HG02610 (cell line): ENCODE results near the gene PPP2R5C.
A peak's percentile ranks its signal among the peaks of the same experiment; 100 is the strongest.

ENCODE experiments used
- ATAC-seq: cut with Tn5 transposase; IDR thresholded peaks from one replicate; pipeline ENCODE4 v1.9.1; 2021; ENCODE audit warnings: mild to moderate bottlenecking, moderate library complexity; ENCODE audit not compliant: unreplicated experiment

Gene PPP2R5C

GRCh38 chr14:101859538-101859902, 98.0 kb downstream of the PPP2R5C start:
- ATAC-seq = no peak

GRCh38 chr14:101859958-101860357, 98.4 kb downstream of the PPP2R5C start:
- ATAC-seq = no peak

DNA sequence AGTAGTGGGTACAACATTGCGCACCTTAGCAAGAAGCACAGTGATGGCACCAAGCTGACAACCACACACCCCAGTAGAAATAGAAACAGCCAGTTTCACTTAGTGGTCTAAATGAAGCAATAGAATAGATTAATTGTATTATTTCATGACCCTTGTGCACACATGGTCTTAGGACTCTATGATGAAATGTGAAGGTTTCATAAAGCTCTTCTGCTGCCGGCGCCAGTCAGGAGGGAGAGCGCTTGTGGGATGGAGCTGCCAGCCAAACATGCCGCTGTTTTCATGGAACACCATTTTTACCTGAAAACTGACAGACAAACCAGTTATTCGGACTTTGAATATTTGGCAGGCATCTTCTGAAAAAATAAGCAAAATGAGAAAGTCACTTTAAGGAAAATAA, 100.0 kb downstream of the PPP2R5C start:
- no peak for ATAC-seq

DNA sequence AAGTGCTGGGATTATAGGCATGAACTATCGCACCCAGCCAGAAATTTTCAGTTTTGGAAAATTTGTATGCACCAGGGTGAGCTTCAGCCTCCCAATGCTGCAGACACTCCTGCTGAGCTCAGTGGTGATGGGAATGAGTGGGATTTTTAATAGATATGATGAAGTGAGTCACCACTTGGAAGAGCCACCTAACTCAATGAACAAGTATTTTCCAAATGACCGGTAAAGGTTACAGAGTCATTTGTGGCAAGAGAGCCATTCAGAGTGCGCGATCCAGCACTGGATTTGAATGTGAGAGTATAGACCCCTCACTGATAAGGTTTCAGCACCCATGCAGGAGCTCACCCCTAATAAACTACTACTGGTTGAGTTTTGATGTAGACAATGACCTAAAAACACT, 100.7 kb downstream of the PPP2R5C start:
- no peak for ATAC-seq

DNA sequence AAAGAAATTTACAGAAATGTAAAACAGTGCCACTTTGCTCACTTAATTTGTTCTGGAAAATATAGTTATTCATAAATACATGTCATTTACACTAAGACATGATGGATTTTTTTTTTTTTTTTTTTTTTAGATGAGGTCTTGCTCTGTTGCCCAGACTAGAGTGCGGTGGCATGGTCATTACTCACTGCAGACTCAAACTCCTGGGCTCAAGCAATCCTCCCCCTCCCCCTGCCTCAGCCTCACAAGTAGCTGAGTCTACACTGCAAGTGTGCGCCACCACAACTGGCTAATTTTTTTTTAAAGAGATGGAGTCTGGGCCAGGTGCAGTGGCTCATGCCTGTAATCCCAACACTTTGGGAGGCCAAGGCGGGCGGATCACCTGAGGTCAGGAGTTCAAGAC, 101.2 kb downstream of the PPP2R5C start:
- no peak for ATAC-seq

- no peak for ATAC-seq
These were observed 103.8 kb downstream of the PPP2R5C start for GRCh38 chr14:101865288-101865687.

GRCh38 chr14:101867854-101868253, 106.3 kb downstream of the PPP2R5C start:
- no peak for ATAC-seq

DNA sequence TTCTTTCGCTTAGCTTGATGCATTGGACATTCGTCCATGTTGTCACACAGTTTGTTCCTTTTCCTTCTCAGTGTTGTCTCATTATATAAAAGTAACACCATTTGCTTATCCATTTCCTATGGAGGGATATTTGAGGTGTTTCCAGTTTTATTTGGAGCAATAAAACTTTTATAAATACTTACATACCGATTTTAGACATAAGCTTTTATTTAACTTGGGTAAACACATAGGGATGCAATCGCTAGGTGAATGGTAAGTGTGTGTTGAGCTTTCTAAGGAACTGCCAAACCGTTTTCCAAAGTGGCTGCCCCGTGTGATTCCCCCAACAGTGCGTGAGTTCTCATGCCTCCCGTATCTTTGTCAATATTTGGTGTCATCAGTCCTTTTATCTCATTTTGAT, 107.7 kb downstream of the PPP2R5C start:
- ATAC-seq = no peak

GRCh38 chr14:101870273-101870939, 108.9 kb downstream of the PPP2R5C start:
- no peak for ATAC-seq

DNA sequence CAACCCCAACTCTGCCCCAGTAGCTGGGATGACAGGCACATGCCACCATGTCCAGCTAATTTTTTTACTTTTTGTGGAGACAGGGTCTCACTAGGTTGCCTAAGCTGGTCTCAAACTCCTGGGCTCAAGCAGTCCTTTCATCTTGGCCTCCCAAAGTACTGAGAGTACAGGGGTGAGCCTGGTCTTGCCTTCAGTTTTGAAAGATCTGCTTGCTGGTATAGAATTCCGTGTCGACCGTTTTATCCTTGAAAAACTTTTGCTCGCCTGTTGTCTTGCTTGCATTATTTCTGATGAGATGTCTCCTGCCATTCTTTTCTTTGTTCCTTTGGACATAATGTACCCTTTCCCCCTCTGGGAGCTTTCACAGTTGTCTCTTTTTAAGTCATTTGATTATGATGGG, 110.8 kb downstream of the PPP2R5C start:
- ATAC-seq = no peak

GRCh38 chr14:101873076-101873825, 111.7 kb downstream of the PPP2R5C start:
- ATAC-seq = no peak

DNA sequence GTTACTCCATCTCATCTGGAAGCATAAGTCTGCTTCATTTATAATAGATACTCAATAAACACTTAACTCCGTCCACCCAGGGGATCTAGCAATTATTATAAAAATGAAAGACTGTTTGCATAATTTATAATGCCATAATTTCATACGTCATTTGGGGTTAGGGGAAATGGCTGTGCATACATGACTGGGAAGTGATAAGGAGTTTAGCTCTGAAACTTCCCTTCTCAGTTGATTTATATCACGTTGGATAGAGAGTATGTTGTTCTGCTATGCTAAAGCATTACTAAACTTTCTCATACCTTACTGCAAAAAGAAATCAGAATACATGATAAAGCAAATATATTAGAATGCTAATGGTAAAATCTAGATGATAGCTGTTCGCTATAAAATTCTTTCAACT, 112.5 kb downstream of the PPP2R5C start:
- ATAC-seq = no peak

DNA sequence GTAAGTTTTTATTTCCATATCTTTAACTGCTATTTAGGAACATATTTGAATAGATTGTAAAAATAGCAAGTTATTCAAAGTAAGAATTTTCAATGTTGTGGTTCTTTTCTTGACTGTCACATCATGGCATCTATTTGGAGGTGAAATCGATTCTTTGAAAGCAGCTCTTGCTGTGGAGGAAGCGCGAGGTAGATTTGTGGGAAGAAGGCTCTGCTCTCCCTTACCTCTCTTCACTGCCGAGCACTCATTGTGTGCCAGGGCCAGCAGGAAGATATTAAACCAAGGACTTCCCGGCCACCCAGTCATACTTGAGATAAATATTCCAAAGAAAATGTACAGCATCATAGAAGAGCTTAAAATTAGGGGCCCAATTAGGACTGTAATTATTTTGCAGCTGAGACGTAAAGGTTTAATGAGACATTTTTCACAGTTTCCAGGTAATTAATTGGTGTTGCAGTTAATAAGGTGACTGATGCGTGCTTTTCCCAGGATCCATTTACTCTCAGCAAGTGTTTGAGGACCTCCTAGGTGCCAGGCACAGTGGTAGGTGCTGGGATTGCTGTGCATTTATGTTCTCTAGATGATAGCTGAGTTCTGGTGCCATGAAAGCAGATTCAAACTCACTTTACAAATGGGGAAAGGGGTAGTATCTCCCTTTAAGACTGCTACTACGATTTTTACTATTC, 113.7 kb downstream of the PPP2R5C start:
- no peak for ATAC-seq

- no peak for ATAC-seq
These were observed 114.4 kb downstream of the PPP2R5C start for GRCh38 chr14:101875727-101876554.

DNA sequence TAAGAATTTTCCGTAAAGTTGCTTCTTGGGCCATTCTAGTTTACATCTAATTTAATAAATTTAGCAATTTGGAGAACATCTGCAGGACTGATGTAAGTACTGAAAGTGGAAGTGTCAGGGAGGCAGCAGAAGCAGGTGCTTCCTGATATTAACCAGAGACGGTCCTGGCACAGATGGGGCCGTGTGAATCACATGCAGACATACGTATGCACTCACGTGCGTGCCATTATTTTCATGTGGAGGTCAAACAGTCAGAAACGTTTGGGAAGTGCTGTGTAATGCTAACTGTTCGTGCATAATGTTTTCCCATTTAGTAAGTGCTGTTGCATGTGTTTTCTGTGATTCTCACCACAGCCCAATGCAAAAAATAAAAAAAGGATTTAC, 115.0 kb downstream of the PPP2R5C start:
- ATAC-seq = peak; percentile 87

- no peak for ATAC-seq
These were observed 116.3 kb downstream of the PPP2R5C start for GRCh38 chr14:101877766-101878165.

- no peak for ATAC-seq
These were observed 116.8 kb downstream of the PPP2R5C start for GRCh38 chr14:101878211-101878821.

GRCh38 chr14:101878822-101879528, 117.5 kb downstream of the PPP2R5C start:
- no peak for ATAC-seq

- ATAC-seq = no peak
These were observed 118.2 kb downstream of the PPP2R5C start for GRCh38 chr14:101879529-101880336.
